ENCODE measurements around the gene NFKB1.
"Not testable (repeated sequence)": the region's sequence is repeated elsewhere in the genome, so short reads cannot be mapped to it uniquely, and the experiment has no call there.

NFKB1 gene

GRCh38 chr4:102474736-102475504 lies 26.2 kb upstream of the NFKB1 start:
- Histone ChIP-seq H3K27ac (no peak overlapping the region), H3K4me1 (no peaks in the 10 kb centered on the region), H3K36me3 (no peaks in the 10 kb centered on the region), H3K4me3 (no peak overlapping the region), H3K9me3 (peaks cover 0 to 8% (median 0%) of the 10 kb centered on the region in 3 donors), H3K27me3 (no peaks in the 10 kb centered on the region)
- no peak for DNase-seq
- no peak for TF ChIP-seq CTCF (IDR thresholded peaks at IDR 0.05)
- intact Hi-C loops (cut with DNase I; ENCODE audit: low total_unique reads), result no loop called here

- Histone ChIP-seq H3K36me3 (no peaks in the 10 kb centered on the region), H3K9me3 (peaks cover 0 to 8% (median 0%) of the 10 kb centered on the region in 3 donors), H3K4me3 (no peak overlapping the region), H3K4me1 (no peaks in the 10 kb centered on the region), H3K27ac (no peak overlapping the region), H3K27me3 (no peaks in the 10 kb centered on the region)
- intact Hi-C loops (cut with DNase I; ENCODE audit: low total_unique reads), result no loop called here
- DNase-seq, result no peak
- no peak for TF ChIP-seq CTCF (IDR thresholded peaks at IDR 0.05)
Observed at GRCh38 chr4:102477657-102478056, 23.5 kb upstream of the NFKB1 start.

GRCh38 chr4:102478186-102478585 lies 23.0 kb upstream of the NFKB1 start:
- no peak overlapping the region for H3K4me3 ChIP-seq
- DNase-seq, result no peak
- intact Hi-C loops (cut with DNase I; ENCODE audit: low total_unique reads), result no loop called here
- no peak overlapping the region for H3K27ac ChIP-seq
- H3K4me1 ChIP-seq, result no peaks in the 10 kb centered on the region
- H3K9me3 ChIP-seq, result peaks cover 0 to 8% (median 0%) of the 10 kb centered on the region in 3 donors
- no peaks in the 10 kb centered on the region for H3K36me3 ChIP-seq
- H3K27me3 ChIP-seq, result no peaks in the 10 kb centered on the region
- TF ChIP-seq CTCF (IDR thresholded peaks at IDR 0.05), result no peak

GRCh38 chr4:102479832-102480231 lies 21.3 kb upstream of the NFKB1 start:
- H3K9me3 ChIP-seq; H3K27me3 ChIP-seq; intact Hi-C loops (cut with DNase I; ENCODE audit: low total_unique reads); H3K4me3 ChIP-seq; H3K27ac ChIP-seq; H3K36me3 ChIP-seq; H3K4me1 ChIP-seq; DNase-seq: not testable (repeated sequence)

- TF ChIP-seq CTCF (IDR thresholded peaks at IDR 0.05), result no peak
- H3K36me3 ChIP-seq, result no peaks in the 10 kb centered on the region
- no peaks in the 10 kb centered on the region for H3K4me1 ChIP-seq
- no peaks in the 10 kb centered on the region for H3K9me3 ChIP-seq
- H3K27me3 ChIP-seq, result no peaks in the 10 kb centered on the region
- no peak for DNase-seq
- no peak overlapping the region for H3K4me3 ChIP-seq
- intact Hi-C loops (cut with DNase I; ENCODE audit: low total_unique reads), result no loop called here
- H3K27ac ChIP-seq, result no peak overlapping the region
Observed at GRCh38 chr4:102483120-102483519, 18.0 kb upstream of the NFKB1 start.

- H3K27ac ChIP-seq; H3K36me3 ChIP-seq; H3K27me3 ChIP-seq; intact Hi-C loops (cut with DNase I; ENCODE audit: low total_unique reads); H3K4me3 ChIP-seq; H3K4me1 ChIP-seq; DNase-seq; H3K9me3 ChIP-seq: not testable (repeated sequence)
Observed at GRCh38 chr4:102483990-102484692, 17.0 kb upstream of the NFKB1 start.

All from tibial artery (tissue), 4 donors.